Lower lobe of right lung (tissue), 2 donors: Measurements from ENCODE around the gene PALD1. TPM values are rescaled to one million over a fixed set of nuclear protein-coding genes. Genes with fewer than 3 reads are reported as not detected.

ENCODE experiments used
- ATAC-seq, 2 donors: fragments of 200-7000 bp; cut with Tn5 transposase; one replicate each; pipeline ENCODE4 v1.9.1; 2020 to 2022; ENCODE audit warnings: mild to moderate bottlenecking in 2 of 2, moderate library complexity in 2 of 2
- DNase-seq: peaks from one replicate; pipeline ENCODE4 v3.0.0-alpha.2; 2020
- H3K27ac ChIP-seq: fragments of 200-600 bp; one replicate; pipeline ENCODE4 v1.8.0; 2022
- H3K27me3 ChIP-seq: fragments of 200-600 bp; one replicate; pipeline ENCODE4 v1.8.0; 2022; ENCODE audit warnings: low read depth
- H3K36me3 ChIP-seq: fragments of 200-600 bp; one replicate; pipeline ENCODE4 v1.8.0; 2022; ENCODE audit warnings: mild to moderate bottlenecking
- H3K4me1 ChIP-seq: fragments of 200-600 bp; one replicate; pipeline ENCODE4 v1.8.0; 2022
- H3K4me3 ChIP-seq: fragments of 200-600 bp; one replicate; pipeline ENCODE4 v1.8.0; 2022; ENCODE audit warnings: mild to moderate bottlenecking
- H3K9me3 ChIP-seq: fragments of 200-600 bp; one replicate; pipeline ENCODE4 v1.8.0; 2022
- CTCF ChIP-seq: fragments of 200-600 bp; IDR thresholded peaks from one replicate; pipeline ENCODE4 v1.8.0; 2022; ENCODE audit warnings: antibody characterized with exemption, mild to moderate bottlenecking
- intact Hi-C: fragments of 100-400 bp; cut with DNase I; formaldehyde crosslinking; loops from one replicate; pipeline ENCODE4 v1.11.0; 2022
- total RNA-seq: library from RNA; stranded (reverse); fragmentation: NEBNext Ultra II Directional; extraction: Animal tissue kit (Norgen Biotek cat#: 25700); gene quantifications from one replicate; pipeline ENCODE4 v1.2.1, GENCODE V29; 2021
- donor health status: DM: no; HTN: yes; CAD: no; lungs with severe emphysema.

Gene PALD1
- total RNA-seq, 1 donor from 2014 or later: 16.0 TPM

GRCh38 chr10:70490142-70490541, 11.6 kb downstream of the PALD1 start:
- DNase-seq (no peak), ATAC-seq (no peak)
- Histone ChIP-seq H3K9me3 (no peaks in the 10 kb centered on the region), H3K4me1 (peaks cover 49% of the 10 kb centered on the region), H3K27me3 (no peaks in the 10 kb centered on the region), H3K27ac (no peak overlapping the region), H3K36me3 (peaks cover 9% of the 10 kb centered on the region), H3K4me3 (no peak overlapping the region)
- TF ChIP-seq CTCF: no peak
- intact Hi-C loops: no loop called here

- DNase-seq (no peak), ATAC-seq (no peak)
- no peak for TF ChIP-seq CTCF
- no peaks in the 10 kb centered on the region for H3K9me3 ChIP-seq
- no peak overlapping the region for H3K4me3 ChIP-seq
- no peak overlapping the region for H3K27ac ChIP-seq
- H3K36me3 ChIP-seq: no peaks in the 10 kb centered on the region
- intact Hi-C loops: no loop called here
- peaks cover 54% of the 10 kb centered on the region for H3K4me1 ChIP-seq
- no peaks in the 10 kb centered on the region for H3K27me3 ChIP-seq
Measured at GRCh38 chr10:70491614-70492013, 13.0 kb downstream of the PALD1 start.

GRCh38 chr10:70492786-70493659, 14.5 kb downstream of the PALD1 start:
- Histone ChIP-seq H3K27ac (peak overlapping the region; percentile 72), H3K9me3 (no peaks in the 10 kb centered on the region), H3K4me3 (no peak overlapping the region), H3K36me3 (no peaks in the 10 kb centered on the region), H3K4me1 (peaks cover 67% of the 10 kb centered on the region), H3K27me3 (no peaks in the 10 kb centered on the region)
- DNase-seq: peak; percentile 77
- ATAC-seq: peak; percentile 56 to 74
- no peak for TF ChIP-seq CTCF
- intact Hi-C loops: no loop called here

GRCh38 chr10:70493660-70494234, 15.2 kb downstream of the PALD1 start:
- Histone ChIP-seq H3K27ac (peak overlapping the region; percentile 72), H3K4me1 (peaks cover 74% of the 10 kb centered on the region)

GRCh38 chr10:70494536-70494935, 16.0 kb downstream of the PALD1 start:
- Histone ChIP-seq H3K27ac (peak overlapping the region; percentile 72), H3K27me3 (no peaks in the 10 kb centered on the region), H3K4me1 (peaks cover 82% of the 10 kb centered on the region), H3K9me3 (no peaks in the 10 kb centered on the region), H3K36me3 (no peaks in the 10 kb centered on the region), H3K4me3 (peak overlapping the region; percentile 4)
- no peak for TF ChIP-seq CTCF
- DNase-seq (peak; percentile 61), ATAC-seq (peak; percentile 13 to 27)
- intact Hi-C loops: no loop called here

More at GRCh38 chr10:70493660-70494234, 15.2 kb downstream of the PALD1 start:
- intact Hi-C loops: no loop called here
- no peak overlapping the region for H3K4me3 ChIP-seq
- DNase-seq: no peak
- H3K9me3 ChIP-seq: no peaks in the 10 kb centered on the region
- H3K27me3 ChIP-seq: no peaks in the 10 kb centered on the region
- no peak for TF ChIP-seq CTCF
- peak in 1 of 2 donors; percentile 48 for ATAC-seq
- no peaks in the 10 kb centered on the region for H3K36me3 ChIP-seq
